Smooth muscle cell of the brain vasculature (primary cell): ENCODE data around the gene GPD1.
A peak's percentile ranks its signal among the peaks of the same experiment; 100 is the strongest.

Source experiments
- DNase-seq: peaks from one replicate; pipeline ENCODE4 v3.0.0-alpha.2; 2012; ENCODE audit warnings: low read depth, low spot score

The GPD1 gene

DNA sequence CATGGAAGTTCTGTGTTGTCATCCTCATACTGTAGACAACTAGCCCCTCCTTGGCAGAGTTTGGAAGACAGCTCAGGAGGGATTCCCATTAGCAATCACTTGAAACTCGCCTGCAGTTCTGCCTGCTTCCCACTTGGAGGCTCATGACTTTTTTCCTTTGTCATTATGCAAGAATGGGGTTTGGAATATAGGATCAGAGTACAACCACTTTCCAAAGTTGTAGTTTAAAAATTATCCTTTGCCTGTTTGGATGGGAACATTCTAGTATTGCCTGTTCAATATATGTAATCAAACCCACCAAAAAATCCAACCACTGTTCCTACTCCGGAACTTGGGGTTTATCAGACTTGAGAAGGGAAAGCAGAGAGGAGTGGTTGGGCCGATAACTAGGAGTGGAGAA is 2.1 kb upstream of the GPD1 start:
- no peak for DNase-seq

DNA sequence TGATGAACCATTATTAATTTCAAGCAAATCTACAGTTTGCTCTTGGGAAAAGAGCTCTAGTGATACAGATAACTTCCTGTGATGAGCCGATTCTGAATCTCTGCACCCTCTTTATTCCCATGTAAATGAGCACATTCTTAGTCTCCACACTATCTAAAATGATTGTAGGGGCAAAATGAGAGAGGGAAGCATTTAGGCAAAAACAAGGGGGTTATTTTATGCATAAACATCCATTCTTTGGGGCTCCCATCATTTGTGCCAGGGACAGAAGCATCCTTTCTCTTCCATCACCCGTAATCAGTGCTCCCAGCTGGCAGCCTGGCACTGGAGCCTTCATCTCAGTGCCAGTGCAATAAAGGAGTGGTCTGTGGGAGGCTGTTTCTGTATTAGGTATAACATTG is 1.7 kb upstream of the GPD1 start:
- DNase-seq, result no peak

DNA sequence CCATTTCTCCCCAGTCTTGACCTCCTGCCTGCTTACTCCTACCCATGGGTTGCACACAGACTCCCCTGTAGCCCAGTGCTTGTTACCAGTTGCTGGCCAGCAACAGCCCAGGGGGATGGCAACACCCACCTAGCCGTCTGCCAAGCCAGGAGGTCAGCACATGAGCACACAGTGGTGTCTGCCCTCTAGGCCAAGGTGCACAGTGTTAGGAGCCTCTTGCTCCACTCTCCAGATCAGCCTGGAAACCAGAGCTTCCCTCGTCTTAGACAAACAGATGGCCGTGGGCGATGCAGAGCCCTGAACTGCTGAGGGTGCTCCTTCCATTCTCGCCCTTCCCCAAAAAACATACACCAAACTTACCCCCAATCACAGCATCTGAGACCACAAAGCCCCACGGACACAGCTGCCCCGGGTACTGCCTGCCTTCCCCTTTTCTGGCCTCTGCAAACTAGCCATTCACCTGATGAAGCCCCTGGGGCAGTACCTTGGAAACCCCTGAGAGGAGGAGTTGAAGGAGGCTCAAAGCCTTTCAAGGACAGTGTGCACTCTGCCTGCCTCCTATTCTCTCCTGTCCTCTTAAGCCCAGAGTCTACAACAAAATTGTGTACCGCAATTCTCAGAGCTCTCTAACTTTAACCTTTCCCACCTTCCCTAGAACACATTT is 1.0 kb upstream of the GPD1 start:
- no peak for DNase-seq

DNA sequence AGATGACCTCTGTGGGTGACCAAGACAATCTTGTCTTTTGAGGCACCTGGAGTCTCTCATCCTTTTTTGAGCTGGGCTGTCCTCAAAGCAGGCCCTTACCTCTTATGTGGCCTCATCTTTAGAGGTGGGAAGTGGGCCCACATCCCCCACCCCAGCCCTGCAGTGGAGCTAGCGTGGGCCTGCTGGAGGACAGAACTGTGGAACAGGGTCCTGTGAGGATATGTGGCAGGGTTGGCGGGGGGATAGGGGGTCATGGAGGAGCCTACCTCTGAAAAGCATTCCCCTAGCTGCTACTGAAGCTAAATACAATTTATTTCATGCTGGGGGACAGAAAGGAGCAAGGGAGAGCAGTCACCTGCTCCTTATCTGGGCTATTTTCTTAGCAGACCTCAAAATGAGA is 457 bp upstream of the GPD1 start:
- no peak for DNase-seq

DNA sequence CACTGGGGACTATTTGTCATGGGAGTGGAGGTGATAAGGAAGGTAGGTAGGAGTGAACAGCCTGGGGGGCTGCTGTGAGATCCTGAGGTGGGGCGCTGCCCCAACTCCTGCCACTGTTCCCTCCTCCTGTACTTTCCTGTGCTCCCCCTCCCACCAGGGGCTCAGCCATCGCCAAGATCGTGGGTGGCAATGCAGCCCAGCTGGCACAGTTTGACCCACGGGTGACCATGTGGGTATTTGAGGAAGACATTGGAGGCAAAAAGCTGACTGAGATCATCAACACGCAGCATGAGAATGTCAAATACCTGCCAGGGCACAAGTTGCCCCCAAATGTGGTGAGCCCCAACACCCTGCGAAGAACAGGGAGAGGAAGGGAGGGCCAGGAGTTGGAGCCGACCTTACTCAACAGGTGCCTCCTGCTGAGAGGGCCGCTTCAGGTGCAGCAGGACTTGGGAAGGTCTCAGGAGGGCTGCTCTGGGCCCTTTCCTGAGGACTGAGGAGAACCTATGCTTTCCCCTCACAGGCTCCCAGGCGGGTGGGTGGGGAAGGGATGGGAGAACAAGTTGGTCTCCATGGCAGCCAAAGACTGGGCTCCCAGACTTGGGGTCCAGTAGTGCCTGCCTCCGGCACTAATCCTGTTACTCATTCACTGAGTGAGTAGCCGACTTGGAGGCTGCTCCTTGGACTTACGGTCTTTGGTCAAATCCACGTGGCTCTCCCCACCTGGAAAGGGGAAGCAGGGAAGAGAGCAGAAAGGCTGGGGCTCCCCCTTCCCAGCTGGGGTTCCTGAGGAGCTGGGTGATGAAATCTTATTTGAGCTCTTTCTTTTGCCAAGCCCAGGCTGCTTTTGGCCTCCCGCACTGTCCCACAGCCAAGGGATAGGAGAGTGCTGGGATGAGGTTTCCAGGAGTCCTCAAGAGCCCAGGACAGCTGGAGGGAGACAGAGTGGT is 884 bp downstream of the GPD1 start:
- DNase-seq, result no peak

DNA sequence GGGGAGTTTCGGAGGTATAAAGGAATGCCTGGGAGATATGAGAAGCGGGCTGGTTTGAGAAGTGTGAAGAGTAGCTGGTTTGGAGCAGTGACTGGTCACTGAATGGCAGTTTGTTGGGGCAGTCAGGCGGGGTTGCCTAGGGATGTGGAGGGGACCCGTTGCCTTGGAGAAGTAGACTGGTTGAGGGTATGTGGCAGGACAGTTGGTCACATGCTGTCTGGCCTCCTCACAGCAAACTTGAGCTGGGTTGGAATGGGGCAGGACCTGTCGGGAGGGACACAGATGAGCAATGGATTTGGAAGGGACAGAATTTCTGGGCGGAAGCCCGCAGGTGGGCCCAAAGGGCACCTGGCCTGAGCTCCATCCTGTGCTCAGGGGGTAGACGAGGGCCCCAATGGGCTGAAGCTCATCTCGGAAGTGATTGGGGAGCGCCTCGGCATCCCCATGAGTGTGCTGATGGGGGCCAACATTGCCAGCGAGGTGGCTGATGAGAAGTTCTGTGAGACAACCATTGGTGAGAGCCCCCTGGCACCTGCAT is 2.2 kb downstream of the GPD1 start:
- DNase-seq, result no peak

DNA sequence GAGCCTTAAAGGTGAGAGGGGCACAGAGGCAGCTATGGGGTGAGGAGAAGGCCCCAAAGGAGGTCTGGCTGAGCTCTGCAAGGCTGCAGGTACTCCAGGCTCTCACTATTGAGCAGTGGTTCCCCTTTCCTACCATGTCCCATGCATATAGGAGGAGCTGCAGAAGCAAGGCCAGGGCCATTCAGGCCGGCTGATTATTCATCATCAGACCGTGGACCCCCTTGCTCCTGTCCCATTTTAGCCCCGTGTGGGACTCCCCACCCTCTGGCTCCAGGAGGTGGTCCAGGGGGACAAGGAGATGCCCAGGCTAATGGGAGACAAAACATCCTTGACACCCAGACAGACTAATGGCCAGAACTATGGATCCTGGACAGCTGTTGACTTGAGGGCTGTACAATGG is 3.1 kb downstream of the GPD1 start:
- DNase-seq, result no peak

DNA sequence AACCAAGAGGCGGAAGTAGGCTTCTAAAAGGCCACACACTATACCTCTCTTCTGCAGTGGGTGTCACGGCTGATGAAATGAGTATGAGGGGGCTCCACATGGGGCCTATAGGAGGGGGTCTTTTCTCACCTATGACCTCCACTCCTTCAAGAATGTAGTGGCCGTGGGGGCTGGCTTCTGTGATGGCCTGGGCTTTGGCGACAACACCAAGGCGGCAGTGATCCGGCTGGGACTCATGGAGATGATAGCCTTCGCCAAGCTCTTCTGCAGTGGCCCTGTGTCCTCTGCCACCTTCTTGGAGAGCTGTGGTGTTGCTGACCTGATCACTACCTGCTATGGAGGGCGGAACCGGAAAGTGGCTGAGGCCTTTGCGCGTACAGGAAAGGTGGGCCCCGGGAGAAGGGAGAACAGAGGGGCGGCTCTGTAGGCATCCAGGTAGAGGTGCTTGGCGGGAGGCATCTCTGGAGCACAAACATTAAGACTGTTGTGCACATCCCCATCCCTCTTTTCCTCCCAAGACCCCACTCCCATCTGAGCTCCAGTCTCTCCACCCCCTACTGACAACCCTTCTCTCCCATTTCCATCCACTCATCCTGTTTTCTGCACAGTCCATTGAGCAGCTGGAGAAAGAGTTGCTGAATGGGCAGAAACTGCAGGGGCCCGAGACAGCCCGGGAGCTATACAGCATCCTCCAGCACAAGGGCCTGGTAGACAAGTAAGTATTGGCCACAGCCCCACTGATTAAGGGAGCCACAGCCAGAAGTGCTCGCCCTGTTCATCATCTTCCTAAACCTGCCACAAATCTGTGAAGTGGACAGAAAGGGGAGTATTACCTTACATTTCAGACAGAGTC is 3.8 kb downstream of the GPD1 start:
- DNase-seq, result no peak

DNA sequence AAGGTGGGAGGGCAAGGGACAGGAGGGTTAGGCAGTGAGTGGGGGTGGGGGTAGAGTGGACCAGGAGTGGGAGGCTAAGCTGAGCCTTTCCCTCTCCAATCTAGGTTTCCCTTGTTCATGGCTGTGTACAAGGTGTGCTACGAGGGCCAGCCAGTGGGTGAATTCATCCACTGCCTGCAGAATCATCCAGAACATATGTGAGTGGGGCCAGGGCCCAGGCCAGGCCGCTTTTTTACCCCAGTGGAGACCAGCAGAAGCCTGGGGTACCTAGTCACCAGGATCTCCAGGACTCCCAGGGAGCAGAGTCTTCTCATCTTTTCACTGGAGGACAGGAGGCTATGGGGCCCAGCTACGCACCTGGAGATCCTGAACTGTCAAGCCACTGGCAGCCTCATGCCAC is 5.5 kb downstream of the GPD1 start:
- no peak for DNase-seq

DNA sequence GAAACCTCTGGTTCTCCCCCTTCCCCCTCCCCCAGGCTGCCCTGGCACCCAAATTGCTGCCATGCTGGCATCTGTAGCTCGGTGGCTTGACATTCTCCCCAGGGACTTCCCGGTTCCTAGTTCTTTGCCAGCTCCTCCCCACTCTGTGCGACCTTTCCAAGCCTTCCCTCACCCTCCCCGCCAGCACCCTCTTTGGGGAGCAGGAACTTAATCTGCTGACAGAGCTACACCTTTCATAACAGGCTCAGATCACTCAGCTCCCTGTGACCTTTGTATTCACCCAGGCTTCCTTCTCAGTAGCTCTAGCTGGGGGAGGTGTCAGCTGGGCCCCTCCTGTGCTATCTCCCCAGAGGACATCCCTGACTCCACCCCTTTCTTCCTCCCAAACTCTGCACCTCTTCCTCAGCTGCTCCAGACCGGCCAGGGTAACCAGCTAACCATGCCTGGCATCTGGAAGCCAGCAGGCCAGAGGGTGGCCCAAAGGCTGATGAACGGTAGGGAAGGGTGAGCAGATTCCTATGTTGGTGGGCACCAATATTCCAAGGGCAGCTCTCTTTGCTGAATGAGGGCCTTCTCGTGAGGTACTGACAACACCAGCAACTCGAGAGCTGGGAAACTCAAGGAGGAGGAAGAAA is 6.4 kb downstream of the GPD1 start:
- no peak for DNase-seq

DNA sequence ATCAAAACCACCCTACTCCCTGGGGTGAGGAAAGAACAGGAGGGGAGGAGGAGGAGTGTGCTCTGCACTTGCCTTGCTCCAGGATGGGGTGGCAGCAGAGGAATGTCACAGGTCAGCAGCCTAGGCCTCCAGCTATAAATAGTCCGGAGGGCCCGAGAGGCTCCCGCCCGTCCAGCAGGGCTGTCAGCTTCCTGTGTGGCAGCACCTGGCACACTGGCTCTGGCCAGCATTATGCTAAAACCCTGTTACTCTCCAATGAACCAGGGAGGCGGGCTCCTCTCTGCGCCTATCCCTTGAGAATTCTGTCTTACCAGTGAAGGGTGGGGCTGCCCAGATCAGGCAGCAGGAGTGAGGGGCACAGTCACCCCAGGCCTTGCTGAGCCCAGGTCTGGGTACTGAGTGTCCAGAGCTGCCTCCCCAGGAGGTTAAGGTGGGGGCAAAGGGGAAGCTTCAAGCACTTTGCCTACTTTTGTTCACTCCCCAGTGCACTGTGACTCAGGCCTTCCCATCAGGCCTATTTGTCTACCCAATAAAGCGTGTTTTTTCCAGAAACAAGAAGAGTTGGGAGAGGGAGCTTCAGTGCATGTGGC is 7.0 kb downstream of the GPD1 start:
- no peak for DNase-seq

DNA sequence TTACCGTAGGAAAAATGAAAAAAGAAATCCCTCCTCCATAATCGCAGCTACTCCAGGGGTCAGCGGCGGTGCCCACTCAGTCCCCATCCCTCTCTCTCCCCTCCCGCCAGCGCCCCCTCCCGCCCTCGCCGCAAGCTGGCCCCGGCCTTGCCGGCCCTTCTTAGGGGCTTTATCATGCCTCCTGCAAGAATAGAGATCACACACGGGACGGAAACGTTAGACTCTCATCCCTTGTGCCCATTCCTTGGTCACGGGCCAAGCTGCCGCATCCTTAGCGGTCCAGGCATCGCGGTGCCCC is 7.5 kb downstream of the GPD1 start:
- DNase-seq, result no peak

DNA sequence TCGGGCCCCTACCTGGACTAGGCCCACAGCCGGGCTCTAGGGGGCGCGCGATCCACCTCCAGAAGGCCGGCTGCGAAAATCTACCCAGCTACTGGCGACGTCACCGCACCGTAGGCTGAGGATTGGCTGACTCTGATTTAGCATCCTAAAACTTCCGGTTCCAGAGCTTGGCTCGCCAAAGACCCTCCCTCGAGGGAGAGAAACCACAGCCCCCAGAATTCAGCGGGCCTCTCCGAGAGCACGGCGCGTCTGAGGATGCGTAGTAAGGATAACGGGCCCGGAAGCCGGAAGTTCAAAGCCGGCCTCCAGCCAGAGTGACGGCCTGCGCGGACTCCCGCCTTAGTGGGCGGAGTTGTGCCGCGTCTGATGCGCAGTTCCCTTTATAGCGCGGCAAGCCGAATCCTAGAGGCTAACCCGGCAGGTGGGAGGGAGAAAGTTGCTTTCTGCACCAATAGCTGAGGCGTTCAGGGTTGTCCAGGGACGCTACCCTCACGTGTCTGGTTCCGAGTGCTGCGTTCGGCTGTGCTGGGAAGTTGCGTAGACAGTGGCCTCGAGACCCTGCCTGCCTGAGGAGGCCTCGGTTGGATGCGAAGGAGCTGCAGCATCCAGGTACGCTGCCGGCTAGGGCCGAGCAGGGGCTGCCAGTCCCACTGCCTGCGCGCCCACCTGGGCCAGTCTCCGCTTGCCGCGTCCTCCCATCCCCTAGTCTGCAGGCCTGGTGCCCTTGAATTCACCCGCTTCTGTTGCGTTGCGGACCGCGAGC is 8.1 kb downstream of the GPD1 start, which contains the start of gene COX14:
Gene COX14 (plus strand): TSS at position 544 of the 763 bp plus-strand sequence. CDS start 7,808 bp downstream, outside the sequence.
- DNase-seq, result peak; percentile 99

DNA sequence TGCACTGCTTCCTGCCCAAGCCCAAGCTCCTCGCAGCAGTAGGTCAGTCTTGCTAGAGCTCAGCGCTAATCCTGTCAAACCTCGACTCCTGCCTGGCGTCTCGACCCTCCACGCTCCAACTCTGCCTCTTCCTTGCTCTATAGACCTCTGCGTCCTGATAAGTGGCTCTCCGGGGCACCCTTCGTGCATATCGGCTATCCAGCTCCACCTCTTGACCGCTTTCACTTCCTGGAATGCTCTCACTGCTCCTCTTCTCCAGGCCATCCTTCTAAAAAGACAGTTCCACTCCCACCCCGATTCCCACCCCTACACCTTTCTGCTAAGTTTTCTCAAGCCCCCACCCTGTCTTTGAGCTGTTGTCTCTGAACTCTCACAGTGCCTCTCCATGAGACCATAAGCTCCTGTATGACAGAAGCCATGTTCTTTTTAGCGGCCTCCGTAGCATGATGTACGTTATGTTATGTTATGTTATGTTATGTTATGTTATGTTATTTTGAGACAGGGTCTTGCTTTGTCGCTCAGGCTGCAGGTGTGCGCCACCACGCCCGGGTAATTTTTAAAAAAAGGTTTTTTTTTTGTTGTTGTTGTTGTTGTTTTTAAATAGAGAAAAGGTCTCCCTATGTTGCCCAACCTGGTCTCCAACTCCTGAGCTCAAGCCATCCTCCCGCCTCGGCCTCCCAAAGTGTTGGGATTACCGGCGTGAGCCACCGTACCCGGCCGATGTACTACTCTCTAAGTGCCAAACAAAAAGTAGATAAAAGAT is 8.8 kb downstream of the GPD1 start:
- DNase-seq, result no peak

DNA sequence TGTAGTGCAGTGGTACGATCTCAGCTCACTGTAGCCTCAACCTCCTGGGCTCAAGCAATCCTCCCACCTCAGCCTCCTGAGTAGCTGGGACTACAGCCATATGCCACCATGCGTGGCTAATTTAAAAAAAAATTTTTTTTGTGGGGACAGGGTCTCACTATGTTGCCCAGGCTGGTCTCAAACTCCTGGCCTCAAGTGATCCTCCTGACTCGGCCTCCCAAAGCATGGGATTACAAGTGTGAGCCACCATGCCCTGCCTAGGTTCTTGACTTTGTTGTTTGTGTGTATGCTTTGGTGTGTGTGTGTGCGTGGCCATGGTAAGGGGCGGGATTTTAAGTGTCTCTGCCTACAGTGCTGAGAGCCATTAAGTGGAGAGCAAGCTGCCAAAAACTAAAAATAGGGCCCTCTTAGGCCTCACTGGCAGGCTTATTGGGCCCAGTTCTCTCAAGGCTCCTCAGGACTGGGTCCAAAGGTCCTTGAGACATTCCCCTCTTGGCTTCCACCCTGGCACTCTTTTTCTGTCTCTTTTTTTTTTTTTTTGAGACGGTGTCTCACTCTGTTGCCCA is 13.3 kb downstream of the GPD1 start:
- no peak for DNase-seq

DNA sequence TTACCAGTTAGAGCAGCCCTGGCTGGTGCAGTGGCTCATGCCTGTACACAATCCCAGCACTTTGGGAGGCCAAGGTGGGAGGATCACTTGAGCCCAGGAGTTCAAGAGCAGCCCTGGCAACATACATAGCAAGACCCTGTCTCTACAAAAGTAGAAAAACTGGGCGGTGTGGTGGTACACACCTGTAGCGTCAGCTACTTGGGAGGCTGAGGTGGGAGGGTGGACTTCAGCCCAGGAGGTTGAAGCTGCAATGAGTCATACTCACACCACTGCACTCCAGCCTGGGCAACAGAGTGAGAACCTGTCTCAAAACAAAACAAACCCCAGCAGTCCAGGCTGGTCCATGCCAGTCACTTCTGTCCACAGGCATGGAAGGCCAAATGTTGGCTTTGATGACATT is 15.6 kb downstream of the GPD1 start:
- no peak for DNase-seq

DNA sequence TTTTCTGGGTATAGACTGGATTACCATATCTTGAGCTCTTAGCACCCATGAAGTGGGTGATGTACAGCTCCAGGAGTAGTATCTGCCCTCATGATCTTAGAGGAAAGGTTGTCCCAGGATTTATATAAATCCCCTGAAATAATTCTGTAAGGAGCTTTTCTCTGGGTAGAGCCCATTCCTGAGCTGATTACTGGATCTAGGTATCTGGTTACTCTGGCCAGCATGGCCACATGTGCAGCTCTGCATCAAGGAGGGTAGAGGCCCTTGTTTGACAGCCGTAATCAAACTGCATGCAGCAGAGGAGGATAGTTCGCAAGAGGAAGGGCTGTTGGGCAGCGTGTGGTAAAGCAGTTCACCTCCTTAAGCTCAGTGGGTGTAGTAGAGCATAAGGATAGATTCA is 16.7 kb downstream of the GPD1 start:
- no peak for DNase-seq

DNA sequence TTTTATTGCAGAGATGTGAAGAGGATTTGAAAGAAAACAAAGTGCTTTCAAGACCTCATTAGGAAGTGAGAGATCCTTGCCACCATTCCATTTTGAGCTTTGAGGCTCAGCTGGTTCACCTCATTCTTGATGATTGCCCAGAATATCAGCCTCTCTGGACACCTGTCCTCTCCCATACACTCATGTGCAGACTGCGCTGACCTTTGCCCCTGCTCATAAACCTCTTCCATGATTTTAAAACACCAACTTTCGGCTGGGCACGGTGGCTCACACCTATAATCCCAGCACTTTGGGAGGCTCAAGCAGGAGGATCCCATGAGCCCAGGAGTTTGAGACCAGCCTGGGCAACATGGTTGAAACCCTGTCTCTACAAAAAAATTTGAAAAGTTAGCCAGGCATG is 17.1 kb downstream of the GPD1 start:
- no peak for DNase-seq

DNA sequence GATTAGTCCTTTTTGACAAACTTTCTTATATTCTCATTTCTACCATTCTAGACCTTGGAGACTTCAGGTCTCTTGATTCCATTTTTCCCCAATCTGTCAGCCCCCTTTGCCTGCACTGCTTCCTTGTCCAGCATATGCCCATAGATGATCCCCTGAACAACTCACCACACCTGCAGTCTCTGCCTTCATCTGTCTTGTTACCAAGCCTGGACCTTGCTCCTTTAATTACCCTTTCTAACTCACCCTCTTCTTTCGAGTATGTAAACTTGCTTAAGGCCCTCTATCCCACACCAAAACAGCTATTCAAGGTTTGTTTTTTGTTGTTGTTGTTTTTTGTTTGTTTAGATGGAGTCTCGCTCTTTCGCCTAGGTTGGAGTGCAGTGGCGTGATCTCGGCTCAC is 17.8 kb downstream of the GPD1 start:
- DNase-seq, result no peak
